HCT116 (cell line): ENCODE results near the gene SNPH. TPM values are rescaled to one million over a fixed set of nuclear protein-coding genes. Genes with fewer than 3 reads are reported as not detected.

ENCODE experiments used
- ATAC-seq: fragments of 200-7000 bp; cut with Tn5 transposase; 2 replicates; pipeline ENCODE4 v1.9.1; 2020; ENCODE audit warnings: mild to moderate bottlenecking, moderate library complexity
- BruUV-seq: library from RNA; stranded (reverse); fragments of 400-500 nt; replicated peaks from 2 replicates; lab custom pipeline; 2021; lab: Mats Ljungman, UMichigan
- CTCF ChIA-PET: fragments of 300-600 bp; sonication (Branson Sonifier 250); formaldehyde crosslinking; loops from one replicate; lab custom pipeline; 2021; ENCODE audit warnings: antibody characterized with exemption; lab: Charles Lee
- POLR2A ChIA-PET: fragments of 300-600, 350-600 bp; sonication (Branson Sonifier 250); formaldehyde crosslinking; loops from one replicate; lab custom pipeline; 2021; ENCODE audit warnings: antibody characterized with exemption; lab: Charles Lee
- RAD21 ChIA-PET, 2 experiments: fragments of 300-600 bp; sonication (Branson Sonifier 250); formaldehyde crosslinking; loops; one replicate each; lab custom pipeline; 2023; ENCODE audit warnings: low total read pairs in 2 of 2; ENCODE audit not compliant: uncharacterized antibody in 2 of 2, unreplicated experiment in 2 of 2, low non-redundant PET in 1 of 2; lab: Charles Lee
- DNase-seq: peaks from one replicate; pipeline ENCODE4 v3.0.0-alpha.2; 2010; ENCODE audit warnings: low read depth, low spot score
- H2AFZ ChIP-seq: fragments of 200-600 bp; shearing (Covaris generic), sonication (generic); 2 replicates; pipeline ENCODE4 v1.6.1; 2017; ENCODE audit warnings: low read depth, mixed run types, mixed read lengths, antibody characterized with exemption, low read length; ENCODE audit not compliant: poor library complexity, severe bottlenecking
- H3K27ac ChIP-seq: 2 replicates; pipeline ENCODE4 v1.5.1; 2012; ENCODE audit warnings: low read depth, low read length
- H3K27me3 ChIP-seq: fragments of 200-600 bp; sonication (generic); 2 replicates; pipeline ENCODE4 v1.6.1; 2016; ENCODE audit warnings: mixed run types, low read length, mixed read lengths; ENCODE audit not compliant: insufficient read depth
- H3K36me3 ChIP-seq, 2 experiments: fragments of 200-500 bp in 1 of 2; fragments of 200-600 bp in 1 of 2; sonication (Bioruptor generic) in 1 of 2; sonication (generic) in 1 of 2; 2 replicates each; pipeline versions ENCODE4 v1.5.1 to v1.6.1; 2014 to 2016; ENCODE audit warnings: low read length in 2 of 2, inconsistent platforms in 1 of 2, mixed read lengths in 1 of 2, mixed run types in 1 of 2; ENCODE audit not compliant: insufficient read depth in 2 of 2, control insufficient read depth in 1 of 2
- H3K4me1 ChIP-seq, 2 experiments: fragments of 200-600 bp in 1 of 2; sonication (generic) in 1 of 2; 2 replicates each; pipeline versions ENCODE4 v1.5.1 to v1.6.1; 2012 to 2017; ENCODE audit warnings: low read length in 2 of 2, inconsistent platforms in 1 of 2, mild to moderate bottlenecking in 1 of 2, mixed read lengths in 1 of 2, mixed run types in 1 of 2, moderate library complexity in 1 of 2; ENCODE audit not compliant: insufficient read depth in 2 of 2, control insufficient read depth in 1 of 2
- H3K4me2 ChIP-seq: fragments of 200-600 bp; sonication (generic); 2 replicates; pipeline ENCODE4 v1.6.1; 2017; ENCODE audit warnings: mixed run types, low read length, mixed read lengths
- H3K4me3 ChIP-seq, 2 experiments: fragments of 200-600 bp in 1 of 2; sonication (generic) in 1 of 2; replicated peaks in 1 of 2; 2 replicates each; pipeline ENCODE4 v1.5.1; 2011 to 2016; ENCODE audit warnings: low read length in 2 of 2, control low read depth in 1 of 2, low read depth in 1 of 2, mild to moderate bottlenecking in 1 of 2, mixed read lengths in 1 of 2, mixed run types in 1 of 2
- H3K79me2 ChIP-seq: fragments of 200-600 bp; sonication (generic); 2 replicates; pipeline ENCODE4 v1.6.1; 2017; ENCODE audit warnings: mild to moderate bottlenecking, mixed run types, low read length, moderate library complexity, mixed read lengths; ENCODE audit not compliant: insufficient read depth
- H3K9ac ChIP-seq: fragments of 200-600 bp; sonication (generic); 2 replicates; pipeline ENCODE4 v1.6.1; 2016; ENCODE audit warnings: low read length, mixed read lengths
- H3K9me2 ChIP-seq: fragments of 200-600 bp; sonication (generic), shearing (Covaris generic); 2 replicates; pipeline ENCODE4 v1.6.1; 2017; ENCODE audit warnings: mixed run types, mild to moderate bottlenecking, moderate library complexity; ENCODE audit not compliant: insufficient read depth
- H3K9me3 ChIP-seq, 2 experiments: fragments of 200-500 bp in 1 of 2; fragments of 200-600 bp in 1 of 2; sonication (Bioruptor generic) in 1 of 2; sonication (generic) in 1 of 2; 2 replicates each; pipeline ENCODE4 v1.6.1; 2014 to 2017; ENCODE audit warnings: low read length in 2 of 2, mixed read lengths in 2 of 2, inconsistent platforms in 1 of 2, low read depth in 1 of 2, mild to moderate bottlenecking in 1 of 2, mixed run types in 1 of 2, moderate library complexity in 1 of 2; ENCODE audit not compliant: control insufficient read depth in 1 of 2, insufficient read depth in 1 of 2
- H4K20me1 ChIP-seq: fragments of 200-600 bp; sonication (generic), shearing (Covaris generic); 2 replicates; pipeline ENCODE4 v1.6.1; 2017; ENCODE audit warnings: mixed run types, mild to moderate bottlenecking, moderate library complexity; ENCODE audit not compliant: insufficient read depth
- CBX3 ChIP-seq: IDR thresholded peaks from 2 replicates; pipeline ENCODE4 v1.6.1; 2012; ENCODE audit warnings: low read depth
- CEBPB ChIP-seq: IDR thresholded peaks from 2 replicates; pipeline ENCODE4 v1.6.1; 2012; ENCODE audit warnings: low read depth
- EZH2 ChIP-seq: fragments of 200-600 bp; sonication (generic); IDR thresholded peaks from 2 replicates; pipeline ENCODE4 v1.6.1; 2017; ENCODE audit warnings: antibody characterized with exemption, mixed run types
- MAX ChIP-seq: IDR thresholded peaks from 2 replicates; pipeline ENCODE4 v1.6.1; 2012
- POLR2A ChIP-seq: IDR thresholded peaks from 2 replicates; pipeline ENCODE4 v1.7.0; 2011; ENCODE audit warnings: borderline replicate concordance; ENCODE audit not compliant: insufficient read depth, insufficient read length; ENCODE audit errors: extremely low read depth
- POLR2AphosphoS5 ChIP-seq: IDR thresholded peaks from 2 replicates; pipeline ENCODE4 v1.6.1; 2011; ENCODE audit warnings: mild to moderate bottlenecking, low read depth, low read length, moderate library complexity
- RAD21 ChIP-seq: IDR thresholded peaks from 2 replicates; pipeline ENCODE4 v1.6.1; 2012; ENCODE audit warnings: low read depth, mild to moderate bottlenecking
- SP1 ChIP-seq: IDR thresholded peaks from 2 replicates; pipeline ENCODE4 v1.6.1; 2012; ENCODE audit warnings: low read depth
- SRF ChIP-seq: IDR thresholded peaks from 2 replicates; pipeline ENCODE4 v1.6.1; 2012; ENCODE audit warnings: low read depth
- TCF7L2 ChIP-seq: IDR thresholded peaks from 2 replicates; pipeline ENCODE4 v1.7.0; 2011; ENCODE audit warnings: borderline replicate concordance, inconsistent platforms; ENCODE audit not compliant: insufficient read depth, insufficient read length; ENCODE audit errors: extremely low read depth
- ZBTB33 ChIP-seq: IDR thresholded peaks from 2 replicates; pipeline ENCODE4 v1.6.1; 2011; ENCODE audit warnings: mild to moderate bottlenecking, low read length, moderate library complexity; ENCODE audit not compliant: insufficient replicate concordance; ENCODE audit errors: extremely low read depth
- ZFX ChIP-seq: fragments of 450-650 bp; IDR thresholded peaks from 2 replicates; pipeline ENCODE4 v1.6.1; 2017
- intact Hi-C: fragments of 100-400 bp; cut with micrococcal nuclease; formaldehyde crosslinking; loops from 2 replicates; pipeline ENCODE4 v1.10.0; 2022
- total RNA-seq: library from RNA; stranded (reverse); gene quantifications from one replicate; pipeline ENCODE4 v1.2.1, GENCODE V29; 2021; ENCODE audit not compliant: unreplicated experiment
- TF ChIP-seq, protein P1 (sequence below), 3 experiments: fragments of 200-600 bp in 1 of 3; sonication (generic) in 1 of 3; IDR thresholded peaks in 2 of 3; conservative IDR thresholded peaks in 1 of 3; 2 replicates each; pipeline ENCODE4 v1.5.1; 2012 to 2017; ENCODE audit warnings: low read depth in 2 of 3, low read length in 2 of 3, antibody characterized with exemption in 1 of 3, borderline replicate concordance in 1 of 3, control low read depth in 1 of 3, mild to moderate bottlenecking in 1 of 3, mixed read lengths in 1 of 3, mixed run types in 1 of 3, moderate library complexity in 1 of 3; ENCODE audit not compliant: insufficient read depth in 1 of 3

SNPH gene
- total RNA-seq, 1 experiment from 2014 or later: 3.2 TPM

- Histone ChIP-seq H3K27me3 (no peaks in the 10 kb centered on the region), H3K36me3 (no peaks in the 10 kb centered on the region), H3K27ac (no peak overlapping the region), H4K20me1 (no peaks in the 10 kb centered on the region), H3K4me1 (peaks cover 0 to 7% of the 10 kb centered on the region in 2 experiments; a peak in 1 of 4 replicates), H3K9ac (no peak overlapping the region), H3K9me2 (no peaks in the 10 kb centered on the region), H3K4me2 (no peak overlapping the region), H2AFZ (no peak overlapping the region), H3K4me3 (no peak overlapping the region), H3K79me2 (no peaks in the 10 kb centered on the region), H3K9me3 (no peaks in the 10 kb centered on the region)
- no TSS peak for BruUV-seq
- ATAC-seq: no peak
- ChIA-PET POLR2A (interaction anchor here (1.2 kb wide), 1 partner anchor 10 kb away, joined by 3 read pairs; the partner anchor contains the start of gene SNPH), CTCF (no interaction called here), RAD21 (no interaction called here)
- no peak for TF ChIP-seq MAX
- intact Hi-C loops: no loop called here
- DNase-seq: no peak
Measured at GRCh38 chr20:1275919-1276318, 9.8 kb downstream of the SNPH start.

DNA sequence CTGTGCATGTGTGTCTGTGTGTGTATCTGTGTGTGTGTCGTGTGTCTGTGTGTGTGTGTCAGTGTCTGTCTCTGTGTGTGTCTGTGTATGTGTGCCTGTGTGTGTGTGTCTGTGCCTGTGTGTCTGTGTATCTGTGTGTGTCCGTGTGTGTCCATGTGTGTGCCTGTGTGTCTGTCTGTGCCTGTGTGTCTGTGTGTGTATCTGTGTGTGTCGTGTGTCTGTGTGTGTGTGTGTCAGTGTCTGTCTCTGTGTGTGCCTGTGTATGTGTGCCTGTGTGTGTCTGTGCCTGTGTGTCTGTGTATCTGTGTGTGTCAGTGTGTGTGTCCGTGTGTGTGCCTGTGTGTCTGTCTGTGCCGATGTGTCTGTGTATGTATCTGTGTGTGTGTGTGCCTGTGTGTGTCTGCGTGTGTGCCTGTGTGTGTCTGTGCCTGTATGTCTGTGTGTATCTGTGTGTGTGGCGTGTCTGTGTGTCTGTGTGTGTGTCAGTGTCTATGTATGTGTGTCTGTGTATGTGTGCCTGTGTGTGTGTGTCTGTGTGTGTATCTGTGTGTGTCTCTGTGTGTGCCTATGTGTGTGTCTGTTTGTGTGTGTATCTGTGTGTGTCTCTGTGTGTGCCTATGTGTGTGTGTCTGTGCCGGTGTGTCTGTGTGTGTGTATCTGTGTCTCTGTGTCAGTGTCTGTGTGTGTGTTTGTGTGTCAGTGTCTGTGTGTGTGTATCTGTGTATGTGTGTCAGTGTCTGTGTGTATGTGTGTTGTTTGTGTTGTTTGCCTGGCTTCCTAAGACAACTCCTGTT, 11.6 kb downstream of the SNPH start:
- Histone ChIP-seq H3K9me2 (no peaks in the 10 kb centered on the region), H3K4me3 (no peak overlapping the region), H2AFZ (no peak overlapping the region), H3K27ac (no peak overlapping the region), H3K79me2 (no peaks in the 10 kb centered on the region), H3K36me3 (no peaks in the 10 kb centered on the region), H3K9me3 (no peaks in the 10 kb centered on the region), H4K20me1 (no peaks in the 10 kb centered on the region), H3K4me1 (peaks cover 0 to 7% of the 10 kb centered on the region in 2 experiments; a peak in 1 of 4 replicates), H3K4me2 (no peak overlapping the region), H3K9ac (no peak overlapping the region), H3K27me3 (no peaks in the 10 kb centered on the region)
- CTCF ChIA-PET: no interaction called here
- TF ChIP-seq ZFX (no peak), CEBPB (no peak), POLR2AphosphoS5 (no peak), SRF (no peak), EZH2 (no peak), ZBTB33 (no peak), SP1 (no peak), POLR2A (no peak), TCF7L2 (no peak), RAD21 (no peak), CBX3 (no peak)
- TF ChIP-seq, protein P1, sequence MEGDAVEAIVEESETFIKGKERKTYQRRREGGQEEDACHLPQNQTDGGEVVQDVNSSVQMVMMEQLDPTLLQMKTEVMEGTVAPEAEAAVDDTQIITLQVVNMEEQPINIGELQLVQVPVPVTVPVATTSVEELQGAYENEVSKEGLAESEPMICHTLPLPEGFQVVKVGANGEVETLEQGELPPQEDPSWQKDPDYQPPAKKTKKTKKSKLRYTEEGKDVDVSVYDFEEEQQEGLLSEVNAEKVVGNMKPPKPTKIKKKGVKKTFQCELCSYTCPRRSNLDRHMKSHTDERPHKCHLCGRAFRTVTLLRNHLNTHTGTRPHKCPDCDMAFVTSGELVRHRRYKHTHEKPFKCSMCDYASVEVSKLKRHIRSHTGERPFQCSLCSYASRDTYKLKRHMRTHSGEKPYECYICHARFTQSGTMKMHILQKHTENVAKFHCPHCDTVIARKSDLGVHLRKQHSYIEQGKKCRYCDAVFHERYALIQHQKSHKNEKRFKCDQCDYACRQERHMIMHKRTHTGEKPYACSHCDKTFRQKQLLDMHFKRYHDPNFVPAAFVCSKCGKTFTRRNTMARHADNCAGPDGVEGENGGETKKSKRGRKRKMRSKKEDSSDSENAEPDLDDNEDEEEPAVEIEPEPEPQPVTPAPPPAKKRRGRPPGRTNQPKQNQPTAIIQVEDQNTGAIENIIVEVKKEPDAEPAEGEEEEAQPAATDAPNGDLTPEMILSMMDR (IDR thresholded peaks at IDR 0.05 in 2 of 3, conservative IDR thresholded peaks at IDR 0.05 in 1 of 3; ENCODE audit: borderline replicate concordance in 1 of 3, insufficient read depth in 1 of 3, low read depth in 2 of 3, low read length in 2 of 3): no peak
- BruUV-seq: no TSS peak
- intact Hi-C loops: no loop called here
- POLR2A ChIA-PET: no interaction called here
- ATAC-seq (no peak), DNase-seq (no peak)
- RAD21 ChIA-PET: no interaction called here
